K562 (cell line): ENCODE measurements around the gene LLGL2. TPM values are rescaled to one million over a fixed set of nuclear protein-coding genes. Genes with fewer than 3 reads are reported as not detected.

Source experiments
- ATF6 ChIP-seq: sonication (generic); formaldehyde crosslinking; IDR thresholded peaks from 2 replicates; pipeline ENCODE4 v1.4.0; 2020; ENCODE audit warnings: mild to moderate bottlenecking, missing genetic modification reagents
- CBX5 ChIP-seq: IDR thresholded peaks from 2 replicates; pipeline ENCODE4 v1.6.1; 2014; ENCODE audit warnings: low read depth, borderline replicate concordance
- FOXJ2 ChIP-seq: fragments of 200-800 bp; sonication (Bioruptor generic); IDR thresholded peaks from 2 replicates; pipeline ENCODE4 v1.6.1; 2016; ENCODE audit warnings: missing genetic modification characterization, missing compliant biosample characterization
- HBP1 ChIP-seq: fragments of 450-650 bp; formaldehyde crosslinking; IDR thresholded peaks from 2 replicates; pipeline ENCODE4 v1.4.0; 2022; ENCODE audit warnings: missing genetic modification characterization
- HDAC8 ChIP-seq: fragments of 450-650 bp; IDR thresholded peaks from 2 replicates; pipeline ENCODE4 v1.6.1; 2016; ENCODE audit warnings: mild to moderate bottlenecking, missing genetic modification characterization, moderate library complexity, missing compliant biosample characterization
- MTA3 ChIP-seq: fragments of 450-650 bp; formaldehyde crosslinking; IDR thresholded peaks from 2 replicates; pipeline ENCODE4 v1.6.1; 2017; ENCODE audit warnings: mild to moderate bottlenecking, borderline replicate concordance
- MYBL2 ChIP-seq, 2 experiments: fragments of 450-650 bp in 1 of 2; sonication (generic) in 1 of 2; formaldehyde crosslinking in 1 of 2; IDR thresholded peaks; 2 replicates each; pipeline versions ENCODE4 v1.6.1 to v1.8.1; 2017 to 2022; ENCODE audit warnings: borderline replicate concordance in 1 of 2, inconsistent platforms in 1 of 2, low read depth in 1 of 2, mild to moderate bottlenecking in 1 of 2, missing genetic modification reagents in 1 of 2, moderate library complexity in 1 of 2
- NELFE ChIP-seq: IDR thresholded peaks from 2 replicates; pipeline ENCODE4 v1.6.1; 2011; ENCODE audit warnings: mild to moderate bottlenecking; ENCODE audit not compliant: insufficient read depth, insufficient read length
- NFYB ChIP-seq: IDR thresholded peaks from 2 replicates; pipeline ENCODE4 v1.6.1; 2011; ENCODE audit warnings: mild to moderate bottlenecking, moderate library complexity; ENCODE audit not compliant: insufficient read length; ENCODE audit errors: extremely low read depth
- NR2F6 ChIP-seq: fragments of 450-650 bp; formaldehyde crosslinking; IDR thresholded peaks from 2 replicates; pipeline ENCODE4 v1.4.0; 2020; ENCODE audit warnings: mild to moderate bottlenecking
- OTX1 ChIP-seq: fragments of 450-650 bp; formaldehyde crosslinking; IDR thresholded peaks from 2 replicates; pipeline ENCODE4 v1.4.0; 2022; ENCODE audit warnings: mild to moderate bottlenecking
- SREBF1 ChIP-seq: fragments of 150-350 bp; IDR thresholded peaks from 2 replicates; pipeline ENCODE4 v1.6.1; 2014; ENCODE audit warnings: antibody characterized with exemption, low read depth, low read length, borderline replicate concordance
- SRF ChIP-seq, 2 experiments: fragments of 250-450, 450-650 bp in 1 of 2; sonication (Bioruptor Pico) in 1 of 2; sonication (generic) in 1 of 2; formaldehyde crosslinking; IDR thresholded peaks; 2 replicates each; pipeline versions ENCODE4 v1.5.0 to v1.5.1; 2020 to 2022; ENCODE audit warnings: mild to moderate bottlenecking in 1 of 2, missing genetic modification reagents in 1 of 2
- ZNF23 ChIP-seq: fragments of 250-450 bp; sonication (Bioruptor Pico); IDR thresholded peaks from 2 replicates; pipeline ENCODE4 v1.4.0; 2020; ENCODE audit warnings: mild to moderate bottlenecking
- ZNF280B ChIP-seq: fragments of 250-450 bp; sonication (Bioruptor Pico); IDR thresholded peaks from 2 replicates; pipeline ENCODE4 v1.5.1; 2021; ENCODE audit warnings: mild to moderate bottlenecking
- polyA plus RNA-seq, 8 experiments: library from polyadenylated mRNA; depleted of rRNA in 4 of 8; stranded (reverse) in 5 of 8; unstranded in 3 of 8; fragments of >200 nt; fragmentation: Nextera tagmentation in 2 of 8; fragmentation: Illumina TruSeq in 1 of 8; extraction: Ambion mirVana in 2 of 8; extraction: Trizol in 1 of 8; gene quantifications; 2 replicates each; pipeline versions ENCODE4 v1.2.1 to v1.2.3, GENCODE V29; 2011 to 2014; ENCODE audit warnings: inconsistent platforms in 1 of 8, missing spikeins in 1 of 8
- total RNA-seq, 7 experiments: library from RNA; depleted of rRNA in 6 of 7; stranded (reverse); fragments of >200 nt in 6 of 7; fragmentation: Illumina TruSeq in 2 of 7; extraction: Trizol in 2 of 7; gene quantifications; 2 replicates each; pipeline versions ENCODE4 v1.2.1 to v1.2.3, GENCODE V29; 2011 to 2021; ENCODE audit warnings: low replicate concordance in 1 of 7
- TF ChIP-seq, protein P1 (sequence below): fragments of 250-450 bp; sonication (Bioruptor Pico); IDR thresholded peaks from 2 replicates; pipeline ENCODE4 v1.8.0; 2022; ENCODE audit warnings: moderate library complexity, mild to moderate bottlenecking, inconsistent platforms
- TF ChIP-seq, protein P2 (sequence below): sonication (generic); formaldehyde crosslinking; IDR thresholded peaks from 2 replicates; pipeline ENCODE4 v1.5.0; 2020; ENCODE audit warnings: missing genetic modification reagents
- TF ChIP-seq, protein P3 (sequence below): fragments of 250-450 bp; sonication (Bioruptor Pico); IDR thresholded peaks from 2 replicates; pipeline ENCODE4 v1.5.0; 2021

LLGL2 gene
- total and polyA plus RNA-seq, 9 of the 15 experiments (the other 6 are each of a cell fraction or from before 2014, with no cell fraction given): 0.32 to 24.4 (median 10.2) TPM

- TF ChIP-seq ATF6 (CRISPR knock-in tag): peak; percentile 93
- TF ChIP-seq HBP1: no peak
- TF ChIP-seq NFYB: no peak
- no peak for TF ChIP-seq NR2F6 (CRISPR knock-in tag)
- TF ChIP-seq, protein P1, sequence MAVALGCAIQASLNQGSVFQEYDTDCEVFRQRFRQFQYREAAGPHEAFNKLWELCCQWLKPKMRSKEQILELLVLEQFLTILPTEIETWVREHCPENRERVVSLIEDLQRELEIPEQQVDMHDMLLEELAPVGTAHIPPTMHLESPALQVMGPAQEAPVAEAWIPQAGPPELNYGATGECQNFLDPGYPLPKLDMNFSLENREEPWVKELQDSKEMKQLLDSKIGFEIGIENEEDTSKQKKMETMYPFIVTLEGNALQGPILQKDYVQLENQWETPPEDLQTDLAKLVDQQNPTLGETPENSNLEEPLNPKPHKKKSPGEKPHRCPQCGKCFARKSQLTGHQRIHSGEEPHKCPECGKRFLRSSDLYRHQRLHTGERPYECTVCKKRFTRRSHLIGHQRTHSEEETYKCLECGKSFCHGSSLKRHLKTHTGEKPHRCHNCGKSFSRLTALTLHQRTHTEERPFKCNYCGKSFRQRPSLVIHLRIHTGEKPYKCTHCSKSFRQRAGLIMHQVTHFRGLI: no peak
- no peak for TF ChIP-seq SREBF1
- peak; percentile 89 for TF ChIP-seq MTA3
- no peak for TF ChIP-seq MYBL2 (IDR thresholded peaks at IDR 0.05; ENCODE audit: low read depth)
- no peak for TF ChIP-seq MYBL2 (CRISPR knock-in tag; IDR thresholded peaks at IDR 0.05; ENCODE audit: borderline replicate concordance)
- TF ChIP-seq, protein P2, sequence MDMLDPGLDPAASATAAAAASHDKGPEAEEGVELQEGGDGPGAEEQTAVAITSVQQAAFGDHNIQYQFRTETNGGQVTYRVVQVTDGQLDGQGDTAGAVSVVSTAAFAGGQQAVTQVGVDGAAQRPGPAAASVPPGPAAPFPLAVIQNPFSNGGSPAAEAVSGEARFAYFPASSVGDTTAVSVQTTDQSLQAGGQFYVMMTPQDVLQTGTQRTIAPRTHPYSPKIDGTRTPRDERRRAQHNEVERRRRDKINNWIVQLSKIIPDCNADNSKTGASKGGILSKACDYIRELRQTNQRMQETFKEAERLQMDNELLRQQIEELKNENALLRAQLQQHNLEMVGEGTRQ (CRISPR knock-in tag): no peak
- TF ChIP-seq HDAC8 (tag): 0 out of 2 replicates have a peak, but pooled peaks have one; percentile 36
- no peak for TF ChIP-seq NELFE
- no peak for TF ChIP-seq CBX5
- TF ChIP-seq, protein P3, sequence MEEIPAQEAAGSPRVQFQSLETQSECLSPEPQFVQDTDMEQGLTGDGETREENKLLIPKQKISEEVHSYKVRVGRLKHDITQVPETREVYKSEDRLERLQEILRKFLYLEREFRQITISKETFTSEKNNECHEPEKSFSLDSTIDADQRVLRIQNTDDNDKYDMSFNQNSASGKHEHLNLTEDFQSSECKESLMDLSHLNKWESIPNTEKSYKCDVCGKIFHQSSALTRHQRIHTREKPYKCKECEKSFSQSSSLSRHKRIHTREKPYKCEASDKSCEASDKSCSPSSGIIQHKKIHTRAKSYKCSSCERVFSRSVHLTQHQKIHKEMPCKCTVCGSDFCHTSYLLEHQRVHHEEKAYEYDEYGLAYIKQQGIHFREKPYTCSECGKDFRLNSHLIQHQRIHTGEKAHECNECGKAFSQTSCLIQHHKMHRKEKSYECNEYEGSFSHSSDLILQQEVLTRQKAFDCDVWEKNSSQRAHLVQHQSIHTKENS (CRISPR knock-in tag): no peak
- TF ChIP-seq SRF (CRISPR knock-in tag; IDR thresholded peaks at IDR 0.05): peak in 1 of 2 experiments; percentile 52; a peak in 2 of 4 replicates
- TF ChIP-seq ZNF23 (CRISPR knock-in tag): no peak
- TF ChIP-seq ZNF280B: no peak
- TF ChIP-seq OTX1 (CRISPR knock-in tag): 0 out of 2 replicates have a peak, but pooled peaks have one; percentile 45
- TF ChIP-seq FOXJ2: no peak
These were observed 9.8 kb upstream of the LLGL2 start, which contains the start of gene CASKIN2 (continued) for GRCh38 chr17:75515496-75516254.
